GM23338 (cell line): ENCODE measurements around the gene NDST4.

Experiments used
- CREB1 ChIP-seq: fragments of 250-450 bp; sonication (Bioruptor Pico); IDR thresholded peaks from 2 replicates; pipeline ENCODE4 v1.5.0; 2020; ENCODE audit warnings: low read depth, mild to moderate bottlenecking, moderate library complexity
- CTCF ChIP-seq, 2 experiments: fragments of 200-600 bp in 1 of 2; sonication (generic) in 1 of 2; conservative IDR thresholded peaks; 2 replicates each; pipeline versions ENCODE4 v1.5.1 to v1.6.1; 2016 to 2017; ENCODE audit warnings: antibody characterized with exemption in 2 of 2, low read depth in 2 of 2, mild to moderate bottlenecking in 2 of 2, moderate library complexity in 1 of 2
- ETS1 ChIP-seq: IDR thresholded peaks from 2 replicates; pipeline ENCODE4 v1.6.1; 2016; ENCODE audit warnings: antibody characterized with exemption
- EZH2 ChIP-seq: fragments of 200-600 bp; sonication (generic); IDR thresholded peaks from one replicate; pipeline ENCODE4 v1.8.0; 2017; ENCODE audit warnings: antibody characterized with exemption, mild to moderate bottlenecking, low read depth; ENCODE audit not compliant: unreplicated experiment
- EZH2phosphoT487 ChIP-seq: fragments of 200-600 bp; sonication (generic); IDR thresholded peaks from one replicate; pipeline ENCODE4 v1.8.1; 2018; ENCODE audit warnings: antibody characterized with exemption; ENCODE audit not compliant: unreplicated experiment
- JUNB ChIP-seq: IDR thresholded peaks from one replicate; pipeline ENCODE4 v1.6.1; 2016; ENCODE audit warnings: antibody characterized with exemption; ENCODE audit not compliant: unreplicated experiment
- NANOG ChIP-seq: IDR thresholded peaks from 2 replicates; pipeline ENCODE4 v1.6.1; 2016; ENCODE audit warnings: antibody characterized with exemption, borderline replicate concordance
- POLR2AphosphoS5 ChIP-seq: IDR thresholded peaks from 2 replicates; pipeline ENCODE4 v1.6.1; 2016; ENCODE audit warnings: antibody characterized with exemption, low read depth
- REST ChIP-seq: IDR thresholded peaks from one replicate; pipeline ENCODE4 v1.6.1; 2018; ENCODE audit warnings: antibody characterized with exemption; ENCODE audit not compliant: unreplicated experiment
- ZNF114 ChIP-seq: fragments of 250-450 bp; sonication (Bioruptor Pico); IDR thresholded peaks from 2 replicates; pipeline ENCODE4 v1.5.0; 2020; ENCODE audit warnings: mild to moderate bottlenecking, moderate library complexity

- TF ChIP-seq CTCF (conservative IDR thresholded peaks at IDR 0.05; ENCODE audit: low read depth in 2 of 2) (no peak), POLR2AphosphoS5 (no peak), REST (no peak), EZH2phosphoT487 (no peak), EZH2 (no peak), CREB1 (CRISPR knock-in tag) (no peak), JUNB (no peak), NANOG (no peak), ETS1 (no peak), ZNF114 (CRISPR knock-in tag) (no peak)
These were observed 185.5 kb downstream of the NDST4 start for GRCh38 chr4:114927881-114928280.
